GM23338 (cell line): ENCODE data around the gene GAK.

Source experiments
- CREB1 ChIP-seq: fragments of 250-450 bp; sonication (Bioruptor Pico); IDR thresholded peaks from 2 replicates; pipeline ENCODE4 v1.5.0; 2020; ENCODE audit warnings: low read depth, mild to moderate bottlenecking, moderate library complexity
- CTCF ChIP-seq, 2 experiments: fragments of 200-600 bp in 1 of 2; sonication (generic) in 1 of 2; conservative IDR thresholded peaks; 2 replicates each; pipeline versions ENCODE4 v1.5.1 to v1.6.1; 2016 to 2017; ENCODE audit warnings: antibody characterized with exemption in 2 of 2, low read depth in 2 of 2, mild to moderate bottlenecking in 2 of 2, moderate library complexity in 1 of 2
- EZH2 ChIP-seq: fragments of 200-600 bp; sonication (generic); IDR thresholded peaks from one replicate; pipeline ENCODE4 v1.8.0; 2017; ENCODE audit warnings: antibody characterized with exemption, mild to moderate bottlenecking, low read depth; ENCODE audit not compliant: unreplicated experiment
- EZH2phosphoT487 ChIP-seq: fragments of 200-600 bp; sonication (generic); IDR thresholded peaks from one replicate; pipeline ENCODE4 v1.8.1; 2018; ENCODE audit warnings: antibody characterized with exemption; ENCODE audit not compliant: unreplicated experiment
- JUNB ChIP-seq: IDR thresholded peaks from one replicate; pipeline ENCODE4 v1.6.1; 2016; ENCODE audit warnings: antibody characterized with exemption; ENCODE audit not compliant: unreplicated experiment
- NANOG ChIP-seq: IDR thresholded peaks from 2 replicates; pipeline ENCODE4 v1.6.1; 2016; ENCODE audit warnings: antibody characterized with exemption, borderline replicate concordance
- POLR2AphosphoS5 ChIP-seq: IDR thresholded peaks from 2 replicates; pipeline ENCODE4 v1.6.1; 2016; ENCODE audit warnings: antibody characterized with exemption, low read depth
- ZNF114 ChIP-seq: fragments of 250-450 bp; sonication (Bioruptor Pico); IDR thresholded peaks from 2 replicates; pipeline ENCODE4 v1.5.0; 2020; ENCODE audit warnings: mild to moderate bottlenecking, moderate library complexity
- ZNF331 ChIP-seq: fragments of 250-450 bp; sonication (Bioruptor Pico); IDR thresholded peaks from 2 replicates; pipeline ENCODE4 v1.5.0; 2020; ENCODE audit warnings: low read depth, mild to moderate bottlenecking, moderate library complexity
- TF ChIP-seq, protein P1 (sequence below): IDR thresholded peaks from one replicate; pipeline ENCODE4 v1.6.1; 2018; ENCODE audit warnings: antibody characterized with exemption; ENCODE audit not compliant: unreplicated experiment

- no peak for TF ChIP-seq CTCF (conservative IDR thresholded peaks at IDR 0.05; ENCODE audit: low read depth in 2 of 2)
- TF ChIP-seq, protein P1, sequence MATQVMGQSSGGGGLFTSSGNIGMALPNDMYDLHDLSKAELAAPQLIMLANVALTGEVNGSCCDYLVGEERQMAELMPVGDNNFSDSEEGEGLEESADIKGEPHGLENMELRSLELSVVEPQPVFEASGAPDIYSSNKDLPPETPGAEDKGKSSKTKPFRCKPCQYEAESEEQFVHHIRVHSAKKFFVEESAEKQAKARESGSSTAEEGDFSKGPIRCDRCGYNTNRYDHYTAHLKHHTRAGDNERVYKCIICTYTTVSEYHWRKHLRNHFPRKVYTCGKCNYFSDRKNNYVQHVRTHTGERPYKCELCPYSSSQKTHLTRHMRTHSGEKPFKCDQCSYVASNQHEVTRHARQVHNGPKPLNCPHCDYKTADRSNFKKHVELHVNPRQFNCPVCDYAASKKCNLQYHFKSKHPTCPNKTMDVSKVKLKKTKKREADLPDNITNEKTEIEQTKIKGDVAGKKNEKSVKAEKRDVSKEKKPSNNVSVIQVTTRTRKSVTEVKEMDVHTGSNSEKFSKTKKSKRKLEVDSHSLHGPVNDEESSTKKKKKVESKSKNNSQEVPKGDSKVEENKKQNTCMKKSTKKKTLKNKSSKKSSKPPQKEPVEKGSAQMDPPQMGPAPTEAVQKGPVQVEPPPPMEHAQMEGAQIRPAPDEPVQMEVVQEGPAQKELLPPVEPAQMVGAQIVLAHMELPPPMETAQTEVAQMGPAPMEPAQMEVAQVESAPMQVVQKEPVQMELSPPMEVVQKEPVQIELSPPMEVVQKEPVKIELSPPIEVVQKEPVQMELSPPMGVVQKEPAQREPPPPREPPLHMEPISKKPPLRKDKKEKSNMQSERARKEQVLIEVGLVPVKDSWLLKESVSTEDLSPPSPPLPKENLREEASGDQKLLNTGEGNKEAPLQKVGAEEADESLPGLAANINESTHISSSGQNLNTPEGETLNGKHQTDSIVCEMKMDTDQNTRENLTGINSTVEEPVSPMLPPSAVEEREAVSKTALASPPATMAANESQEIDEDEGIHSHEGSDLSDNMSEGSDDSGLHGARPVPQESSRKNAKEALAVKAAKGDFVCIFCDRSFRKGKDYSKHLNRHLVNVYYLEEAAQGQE = no peak
- no peak for TF ChIP-seq EZH2
- no peak for TF ChIP-seq NANOG
- TF ChIP-seq CREB1 (CRISPR knock-in tag) = no peak
- TF ChIP-seq POLR2AphosphoS5 = no peak
- no peak for TF ChIP-seq ZNF331 (CRISPR knock-in tag)
- TF ChIP-seq EZH2phosphoT487 = no peak
- no peak for TF ChIP-seq ZNF114
- no peak for TF ChIP-seq JUNB
Observed at GRCh38 chr4:893995-894705, 38.0 kb downstream of the GAK start.
